GM23338 (cell line): Measurements from ENCODE around the gene ZNF398. TPM values are rescaled to one million over a fixed set of nuclear protein-coding genes. Genes with fewer than 3 reads are reported as not detected.

Experiments
- ATAC-seq: fragments of 200-7000 bp; cut with Tn5 transposase; 3 replicates; pipeline ENCODE4 v1.9.1; 2020
- DNase-seq: peaks from one replicate; pipeline ENCODE4 v3.0.0-alpha.2; 2015; ENCODE audit warnings: low spot score
- H2AFZ ChIP-seq: fragments of 200-600 bp; sonication (generic); 2 replicates; pipeline ENCODE4 v1.8.0; 2016; ENCODE audit warnings: antibody characterized with exemption, mild to moderate bottlenecking, moderate library complexity
- H3F3A ChIP-seq: fragments of 200-600 bp; sonication (generic); replicated peaks from 2 replicates; pipeline ENCODE4 v1.8.0; 2017; ENCODE audit warnings: antibody characterized with exemption, mixed run types, low read depth
- H3K27ac ChIP-seq: fragments of 200-600 bp; sonication (generic); 2 replicates; pipeline ENCODE4 v1.6.1; 2016; ENCODE audit warnings: low read depth
- H3K27me3 ChIP-seq: fragments of 200-600 bp; sonication (generic); 2 replicates; pipeline ENCODE4 v1.8.0; 2016; ENCODE audit warnings: mild to moderate bottlenecking, mixed run types, moderate library complexity; ENCODE audit not compliant: insufficient read depth
- H3K36me3 ChIP-seq: fragments of 200-600 bp; sonication (generic); 2 replicates; pipeline ENCODE4 v1.8.0; 2016; ENCODE audit warnings: mild to moderate bottlenecking; ENCODE audit not compliant: insufficient read depth
- H3K4me1 ChIP-seq: fragments of 200-600 bp; sonication (generic); 2 replicates; pipeline ENCODE4 v1.8.0; 2016; ENCODE audit warnings: mild to moderate bottlenecking, moderate library complexity; ENCODE audit not compliant: insufficient read depth
- H3K4me2 ChIP-seq: fragments of 200-600 bp; sonication (generic); 2 replicates; pipeline ENCODE4 v1.7.1; 2017; ENCODE audit warnings: mixed run types
- H3K4me3 ChIP-seq: fragments of 200-600 bp; sonication (generic); 2 replicates; pipeline ENCODE4 v1.6.1; 2016; ENCODE audit warnings: mixed run types
- H3K79me2 ChIP-seq: fragments of 200-600 bp; sonication (generic); replicated peaks from 2 replicates; pipeline ENCODE4 v1.8.0; 2017; ENCODE audit warnings: mild to moderate bottlenecking; ENCODE audit not compliant: insufficient read depth
- H3K9me2 ChIP-seq: fragments of 200-600 bp; sonication (generic); 2 replicates; pipeline ENCODE4 v1.8.0; 2017; ENCODE audit not compliant: insufficient read depth
- H4K20me1 ChIP-seq: fragments of 200-600 bp; sonication (generic); replicated peaks from 2 replicates; pipeline ENCODE4 v1.8.0; 2017; ENCODE audit warnings: mild to moderate bottlenecking; ENCODE audit not compliant: insufficient read depth
- H3K27ac Mint-ChIP-seq: 2 replicates; pipeline ENCODE4 v1.8.0; 2020; ENCODE audit warnings: inconsistent platforms, mild to moderate bottlenecking, moderate library complexity, mixed read lengths
- H3K27me3 Mint-ChIP-seq: 3 replicates; pipeline ENCODE4 v1.8.0; 2022; ENCODE audit warnings: low read depth, mild to moderate bottlenecking, moderate library complexity, mixed read lengths, inconsistent platforms; ENCODE audit not compliant: insufficient read depth, poor library complexity
- H3K36me3 Mint-ChIP-seq: 3 replicates; pipeline ENCODE4 v1.8.0; 2021; ENCODE audit warnings: low read depth, mild to moderate bottlenecking, inconsistent platforms, moderate library complexity, mixed read lengths
- H3K4me1 Mint-ChIP-seq: 3 replicates; pipeline ENCODE4 v1.8.0; 2020; ENCODE audit warnings: mild to moderate bottlenecking, inconsistent platforms, mixed read lengths
- H3K4me3 Mint-ChIP-seq: 3 replicates; pipeline ENCODE4 v1.8.0; 2021; ENCODE audit warnings: moderate library complexity, mild to moderate bottlenecking, inconsistent platforms, mixed read lengths
- H3K9me3 Mint-ChIP-seq: 3 replicates; pipeline ENCODE4 v1.8.0; 2020; ENCODE audit warnings: moderate library complexity, mild to moderate bottlenecking, inconsistent platforms, mixed read lengths
- CREB1 ChIP-seq: fragments of 250-450 bp; sonication (Bioruptor Pico); IDR thresholded peaks from 2 replicates; pipeline ENCODE4 v1.5.0; 2020; ENCODE audit warnings: low read depth, mild to moderate bottlenecking, moderate library complexity
- EZH2 ChIP-seq: fragments of 200-600 bp; sonication (generic); IDR thresholded peaks from one replicate; pipeline ENCODE4 v1.8.0; 2017; ENCODE audit warnings: antibody characterized with exemption, mild to moderate bottlenecking, low read depth; ENCODE audit not compliant: unreplicated experiment
- EZH2phosphoT487 ChIP-seq: fragments of 200-600 bp; sonication (generic); IDR thresholded peaks from one replicate; pipeline ENCODE4 v1.8.1; 2018; ENCODE audit warnings: antibody characterized with exemption; ENCODE audit not compliant: unreplicated experiment
- JUNB ChIP-seq: IDR thresholded peaks from one replicate; pipeline ENCODE4 v1.6.1; 2016; ENCODE audit warnings: antibody characterized with exemption; ENCODE audit not compliant: unreplicated experiment
- NANOG ChIP-seq: IDR thresholded peaks from 2 replicates; pipeline ENCODE4 v1.6.1; 2016; ENCODE audit warnings: antibody characterized with exemption, borderline replicate concordance
- POLR2AphosphoS5 ChIP-seq: IDR thresholded peaks from 2 replicates; pipeline ENCODE4 v1.6.1; 2016; ENCODE audit warnings: antibody characterized with exemption, low read depth
- STAT1 ChIP-seq: IDR thresholded peaks from one replicate; pipeline ENCODE4 v1.6.1; 2016; ENCODE audit warnings: antibody characterized with exemption; ENCODE audit not compliant: unreplicated experiment
- ZNF331 ChIP-seq: fragments of 250-450 bp; sonication (Bioruptor Pico); IDR thresholded peaks from 2 replicates; pipeline ENCODE4 v1.5.0; 2020; ENCODE audit warnings: low read depth, mild to moderate bottlenecking, moderate library complexity
- polyA plus RNA-seq: library from polyadenylated mRNA; unstranded; fragments of >200 nt; fragmentation: Nextera tagmentation; extraction: Ambion mirVana; gene quantifications from 2 replicates; pipeline ENCODE4 v1.2.1, GENCODE V29; 2016
- total RNA-seq: library from RNA; depleted of rRNA; stranded (reverse); fragments of >200 nt; shearing (Covaris generic); gene quantifications from 2 replicates; pipeline ENCODE4 v1.2.3, GENCODE V29; 2014
- TF ChIP-seq, protein P1 (sequence below): fragments of 250-450 bp; sonication (Bioruptor Pico); IDR thresholded peaks from 2 replicates; pipeline ENCODE4 v1.5.0; 2020; ENCODE audit warnings: mild to moderate bottlenecking, moderate library complexity
- TF ChIP-seq, protein P2 (sequence below): IDR thresholded peaks from 2 replicates; pipeline ENCODE4 v1.6.1; 2016; ENCODE audit warnings: antibody characterized with exemption
- TF ChIP-seq, protein P3 (sequence below): IDR thresholded peaks from one replicate; pipeline ENCODE4 v1.6.1; 2018; ENCODE audit warnings: antibody characterized with exemption; ENCODE audit not compliant: unreplicated experiment

ZNF398 gene
- total and polyA plus RNA-seq, 2 experiments from 2014 or later, result 20.7 to 99.6 TPM

DNA sequence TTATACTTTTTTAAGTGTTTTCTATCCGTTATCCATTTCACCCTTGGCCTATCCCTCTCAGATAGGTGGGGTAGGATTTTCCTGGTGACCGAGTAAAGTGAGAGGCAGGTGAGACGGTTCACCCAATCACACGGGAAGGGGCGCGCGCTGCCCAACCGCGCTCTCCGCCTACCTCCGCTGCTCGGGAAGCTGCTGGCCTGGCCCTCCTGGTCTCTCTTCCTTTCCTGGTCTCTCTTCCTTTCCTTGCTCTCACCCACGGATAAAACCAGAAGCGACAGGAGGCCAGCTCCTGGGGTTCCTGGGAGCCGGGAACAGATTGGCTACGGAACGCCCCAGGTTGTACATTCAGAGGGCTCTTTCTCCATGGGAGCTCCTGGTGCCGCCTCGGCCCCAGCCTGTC, 77.9 kb downstream of the ZNF398 start (continued):
- TF ChIP-seq, protein P1, sequence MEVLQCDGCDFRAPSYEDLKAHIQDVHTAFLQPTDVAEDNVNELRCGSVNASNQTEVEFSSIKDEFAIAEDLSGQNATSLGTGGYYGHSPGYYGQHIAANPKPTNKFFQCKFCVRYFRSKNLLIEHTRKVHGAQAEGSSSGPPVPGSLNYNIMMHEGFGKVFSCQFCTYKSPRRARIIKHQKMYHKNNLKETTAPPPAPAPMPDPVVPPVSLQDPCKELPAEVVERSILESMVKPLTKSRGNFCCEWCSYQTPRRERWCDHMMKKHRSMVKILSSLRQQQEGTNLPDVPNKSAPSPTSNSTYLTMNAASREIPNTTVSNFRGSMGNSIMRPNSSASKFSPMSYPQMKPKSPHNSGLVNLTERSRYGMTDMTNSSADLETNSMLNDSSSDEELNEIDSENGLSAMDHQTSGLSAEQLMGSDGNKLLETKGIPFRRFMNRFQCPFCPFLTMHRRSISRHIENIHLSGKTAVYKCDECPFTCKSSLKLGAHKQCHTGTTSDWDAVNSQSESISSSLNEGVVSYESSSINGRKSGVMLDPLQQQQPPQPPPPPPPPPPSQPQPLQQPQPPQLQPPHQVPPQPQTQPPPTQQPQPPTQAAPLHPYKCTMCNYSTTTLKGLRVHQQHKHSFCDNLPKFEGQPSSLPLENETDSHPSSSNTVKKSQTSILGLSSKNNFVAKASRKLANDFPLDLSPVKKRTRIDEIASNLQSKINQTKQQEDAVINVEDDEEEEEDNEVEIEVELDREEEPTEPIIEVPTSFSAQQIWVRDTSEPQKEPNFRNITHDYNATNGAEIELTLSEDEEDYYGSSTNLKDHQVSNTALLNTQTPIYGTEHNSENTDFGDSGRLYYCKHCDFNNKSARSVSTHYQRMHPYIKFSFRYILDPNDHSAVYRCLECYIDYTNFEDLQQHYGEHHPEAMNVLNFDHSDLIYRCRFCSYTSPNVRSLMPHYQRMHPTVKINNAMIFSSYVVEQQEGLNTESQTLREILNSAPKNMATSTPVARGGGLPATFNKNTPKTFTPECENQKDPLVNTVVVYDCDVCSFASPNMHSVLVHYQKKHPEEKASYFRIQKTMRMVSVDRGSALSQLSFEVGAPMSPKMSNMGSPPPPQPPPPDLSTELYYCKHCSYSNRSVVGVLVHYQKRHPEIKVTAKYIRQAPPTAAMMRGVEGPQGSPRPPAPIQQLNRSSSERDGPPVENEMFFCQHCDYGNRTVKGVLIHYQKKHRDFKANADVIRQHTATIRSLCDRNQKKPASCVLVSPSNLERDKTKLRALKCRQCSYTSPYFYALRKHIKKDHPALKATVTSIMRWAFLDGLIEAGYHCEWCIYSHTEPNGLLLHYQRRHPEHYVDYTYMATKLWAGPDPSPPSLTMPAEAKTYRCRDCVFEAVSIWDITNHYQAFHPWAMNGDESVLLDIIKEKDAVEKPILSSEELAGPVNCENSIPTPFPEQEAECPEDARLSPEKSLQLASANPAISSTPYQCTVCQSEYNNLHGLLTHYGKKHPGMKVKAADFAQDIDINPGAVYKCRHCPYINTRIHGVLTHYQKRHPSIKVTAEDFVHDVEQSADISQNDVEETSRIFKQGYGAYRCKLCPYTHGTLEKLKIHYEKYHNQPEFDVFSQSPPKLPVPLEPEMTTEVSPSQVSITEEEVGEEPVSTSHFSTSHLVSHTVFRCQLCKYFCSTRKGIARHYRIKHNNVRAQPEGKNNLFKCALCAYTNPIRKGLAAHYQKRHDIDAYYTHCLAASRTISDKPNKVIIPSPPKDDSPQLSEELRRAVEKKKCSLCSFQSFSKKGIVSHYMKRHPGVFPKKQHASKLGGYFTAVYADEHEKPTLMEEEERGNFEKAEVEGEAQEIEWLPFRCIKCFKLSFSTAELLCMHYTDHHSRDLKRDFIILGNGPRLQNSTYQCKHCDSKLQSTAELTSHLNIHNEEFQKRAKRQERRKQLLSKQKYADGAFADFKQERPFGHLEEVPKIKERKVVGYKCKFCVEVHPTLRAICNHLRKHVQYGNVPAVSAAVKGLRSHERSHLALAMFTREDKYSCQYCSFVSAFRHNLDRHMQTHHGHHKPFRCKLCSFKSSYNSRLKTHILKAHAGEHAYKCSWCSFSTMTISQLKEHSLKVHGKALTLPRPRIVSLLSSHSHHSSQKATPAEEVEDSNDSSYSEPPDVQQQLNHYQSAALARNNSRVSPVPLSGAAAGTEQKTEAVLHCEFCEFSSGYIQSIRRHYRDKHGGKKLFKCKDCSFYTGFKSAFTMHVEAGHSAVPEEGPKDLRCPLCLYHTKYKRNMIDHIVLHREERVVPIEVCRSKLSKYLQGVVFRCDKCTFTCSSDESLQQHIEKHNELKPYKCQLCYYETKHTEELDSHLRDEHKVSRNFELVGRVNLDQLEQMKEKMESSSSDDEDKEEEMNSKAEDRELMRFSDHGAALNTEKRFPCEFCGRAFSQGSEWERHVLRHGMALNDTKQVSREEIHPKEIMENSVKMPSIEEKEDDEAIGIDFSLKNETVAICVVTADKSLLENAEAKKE (CRISPR knock-in tag), result no peak
- TF ChIP-seq, protein P2, sequence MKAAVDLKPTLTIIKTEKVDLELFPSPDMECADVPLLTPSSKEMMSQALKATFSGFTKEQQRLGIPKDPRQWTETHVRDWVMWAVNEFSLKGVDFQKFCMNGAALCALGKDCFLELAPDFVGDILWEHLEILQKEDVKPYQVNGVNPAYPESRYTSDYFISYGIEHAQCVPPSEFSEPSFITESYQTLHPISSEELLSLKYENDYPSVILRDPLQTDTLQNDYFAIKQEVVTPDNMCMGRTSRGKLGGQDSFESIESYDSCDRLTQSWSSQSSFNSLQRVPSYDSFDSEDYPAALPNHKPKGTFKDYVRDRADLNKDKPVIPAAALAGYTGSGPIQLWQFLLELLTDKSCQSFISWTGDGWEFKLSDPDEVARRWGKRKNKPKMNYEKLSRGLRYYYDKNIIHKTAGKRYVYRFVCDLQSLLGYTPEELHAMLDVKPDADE, result no peak
- TF ChIP-seq EZH2phosphoT487 (no peak), STAT1 (no peak), NANOG (no peak), ZNF331 (CRISPR knock-in tag) (no peak), JUNB (no peak), POLR2AphosphoS5 (no peak), EZH2 (no peak)

DNA sequence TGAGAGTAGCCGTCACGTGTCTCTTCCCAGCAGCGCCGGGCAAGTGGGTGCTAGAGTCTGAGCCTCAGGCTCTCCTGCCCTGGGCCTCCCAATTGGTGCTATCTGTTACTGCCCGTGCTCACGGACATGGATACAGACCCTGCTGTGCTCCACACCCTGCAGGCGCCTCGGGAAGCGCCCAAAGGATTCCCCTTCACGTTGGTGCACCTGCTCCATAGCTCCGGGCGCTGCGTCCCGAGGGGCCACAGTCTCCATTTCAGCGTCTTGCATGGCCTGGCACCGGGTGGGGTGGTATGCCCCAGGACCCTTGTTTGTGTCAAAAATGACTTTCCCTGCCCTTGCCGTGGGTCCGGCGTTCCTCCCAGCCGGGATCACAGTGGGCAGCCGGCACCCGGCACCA, 78.4 kb downstream of the ZNF398 start:
- Histone ChIP-seq H3K4me1 (no peaks in the 10 kb centered on the region), H3F3A (peaks cover 5% of the 10 kb centered on the region; the same call in 1 of the 2 replicates), H3K4me2 (no peak overlapping the region), H3K27me3 (no peaks in the 10 kb centered on the region), H4K20me1 (no peaks in the 10 kb centered on the region; the same call in 1 of the 2 replicates), H2AFZ (no peak overlapping the region), H3K9me2 (no peaks in the 10 kb centered on the region), H3K79me2 (no peaks in the 10 kb centered on the region), H3K4me3 (no peak overlapping the region), H3K27ac (no peak overlapping the region), H3K36me3 (no peaks in the 10 kb centered on the region)
- Mint-ChIP-seq H3K27ac (no peak overlapping the region), H3K4me3 (no peak overlapping the region), H3K9me3 (no peaks in the 10 kb centered on the region), H3K27me3 (peaks cover 16% of the 10 kb centered on the region), H3K4me1 (peaks cover 3% of the 10 kb centered on the region; the same call in 1 of the 3 replicates), H3K36me3 (peaks cover 28% of the 10 kb centered on the region)
- DNase-seq, result no peak
- ATAC-seq, result no peak
- TF ChIP-seq CREB1 (CRISPR knock-in tag) (no peak), EZH2phosphoT487 (no peak), STAT1 (no peak), POLR2AphosphoS5 (no peak), NANOG (no peak)
- TF ChIP-seq, protein P2, result no peak
- TF ChIP-seq, protein P3, sequence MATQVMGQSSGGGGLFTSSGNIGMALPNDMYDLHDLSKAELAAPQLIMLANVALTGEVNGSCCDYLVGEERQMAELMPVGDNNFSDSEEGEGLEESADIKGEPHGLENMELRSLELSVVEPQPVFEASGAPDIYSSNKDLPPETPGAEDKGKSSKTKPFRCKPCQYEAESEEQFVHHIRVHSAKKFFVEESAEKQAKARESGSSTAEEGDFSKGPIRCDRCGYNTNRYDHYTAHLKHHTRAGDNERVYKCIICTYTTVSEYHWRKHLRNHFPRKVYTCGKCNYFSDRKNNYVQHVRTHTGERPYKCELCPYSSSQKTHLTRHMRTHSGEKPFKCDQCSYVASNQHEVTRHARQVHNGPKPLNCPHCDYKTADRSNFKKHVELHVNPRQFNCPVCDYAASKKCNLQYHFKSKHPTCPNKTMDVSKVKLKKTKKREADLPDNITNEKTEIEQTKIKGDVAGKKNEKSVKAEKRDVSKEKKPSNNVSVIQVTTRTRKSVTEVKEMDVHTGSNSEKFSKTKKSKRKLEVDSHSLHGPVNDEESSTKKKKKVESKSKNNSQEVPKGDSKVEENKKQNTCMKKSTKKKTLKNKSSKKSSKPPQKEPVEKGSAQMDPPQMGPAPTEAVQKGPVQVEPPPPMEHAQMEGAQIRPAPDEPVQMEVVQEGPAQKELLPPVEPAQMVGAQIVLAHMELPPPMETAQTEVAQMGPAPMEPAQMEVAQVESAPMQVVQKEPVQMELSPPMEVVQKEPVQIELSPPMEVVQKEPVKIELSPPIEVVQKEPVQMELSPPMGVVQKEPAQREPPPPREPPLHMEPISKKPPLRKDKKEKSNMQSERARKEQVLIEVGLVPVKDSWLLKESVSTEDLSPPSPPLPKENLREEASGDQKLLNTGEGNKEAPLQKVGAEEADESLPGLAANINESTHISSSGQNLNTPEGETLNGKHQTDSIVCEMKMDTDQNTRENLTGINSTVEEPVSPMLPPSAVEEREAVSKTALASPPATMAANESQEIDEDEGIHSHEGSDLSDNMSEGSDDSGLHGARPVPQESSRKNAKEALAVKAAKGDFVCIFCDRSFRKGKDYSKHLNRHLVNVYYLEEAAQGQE, result no peak
